Measurements from ENCODE around the gene ALG3. TPM values are rescaled to one million over a fixed set of nuclear protein-coding genes. Genes with fewer than 3 reads are reported as not detected.
A peak's percentile ranks its signal among the peaks of the same experiment; 100 is the strongest.

The ALG3 gene
- total RNA-seq, 1 donor from 2014 or later = 30.1 TPM

GRCh38 chr3:184242297-184242685 is 6.5 kb downstream of the ALG3 start:
- H3K4me1 ChIP-seq = peaks cover 1% of the 10 kb centered on the region
- no peak for TF ChIP-seq CTCF (IDR thresholded peaks at IDR 0.05)
- H3K9me3 ChIP-seq = no peaks in the 10 kb centered on the region
- DNase-seq (peak; percentile 24), ATAC-seq (no peak)
- H3K4me3 ChIP-seq = no peak overlapping the region
- H3K27ac ChIP-seq = no peak overlapping the region
- H3K36me3 ChIP-seq = peaks cover 38% of the 10 kb centered on the region
- H3K27me3 ChIP-seq (ENCODE audit: low read depth) = peaks cover 6% of the 10 kb centered on the region
- intact Hi-C loops (cut with DNase I) = no loop called here

- Histone ChIP-seq H3K9me3 (no peaks in the 10 kb centered on the region), H3K27me3 (ENCODE audit: low read depth) (peaks cover 11% of the 10 kb centered on the region), H3K4me3 (peak overlapping the region; percentile 17), H3K4me1 (no peaks in the 10 kb centered on the region), H3K36me3 (peaks cover 38% of the 10 kb centered on the region), H3K27ac (no peak overlapping the region)
- peak; percentile 53 for TF ChIP-seq CTCF (IDR thresholded peaks at IDR 0.05)
- DNase-seq (peak; percentile 74), ATAC-seq (peak; percentile 88 to 91)
- intact Hi-C loops (cut with DNase I) = no loop called here
Observed at GRCh38 chr3:184241447-184242296, 7.1 kb downstream of the ALG3 start.

DNA sequence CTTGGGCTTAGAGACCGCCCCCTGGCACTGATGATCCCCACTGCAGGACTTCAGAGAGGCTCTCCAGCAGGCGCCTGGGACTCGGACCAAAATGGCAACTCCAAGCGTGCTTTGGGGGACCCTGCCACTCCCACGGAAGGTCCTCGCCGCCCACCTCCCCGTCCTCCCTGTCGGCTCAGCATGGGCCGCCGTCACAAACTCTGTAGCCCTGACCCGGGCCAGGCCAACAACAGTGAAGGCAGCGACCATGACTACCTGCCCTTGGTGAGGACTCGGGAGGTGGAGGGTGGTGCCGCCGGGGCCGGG is 7.7 kb downstream of the ALG3 start:
- TF ChIP-seq CTCF (IDR thresholded peaks at IDR 0.05) = no peak
- ATAC-seq = no peak
- Histone ChIP-seq H3K4me3 (no peak overlapping the region), H3K9me3 (no peaks in the 10 kb centered on the region), H3K27me3 (ENCODE audit: low read depth) (peaks cover 16% of the 10 kb centered on the region), H3K27ac (no peak overlapping the region), H3K36me3 (peaks cover 38% of the 10 kb centered on the region), H3K4me1 (no peaks in the 10 kb centered on the region)
- intact Hi-C loops (cut with DNase I) = no loop called here
- DNase-seq = peak; percentile 45

- no peak for TF ChIP-seq CTCF (IDR thresholded peaks at IDR 0.05)
- peaks cover 37% of the 10 kb centered on the region for H3K36me3 ChIP-seq
- no peak overlapping the region for H3K27ac ChIP-seq
- H3K9me3 ChIP-seq = no peaks in the 10 kb centered on the region
- peaks cover 16% of the 10 kb centered on the region for H3K27me3 ChIP-seq (ENCODE audit: low read depth)
- no peak overlapping the region for H3K4me3 ChIP-seq
- peak; percentile 43 for DNase-seq
- no peak for ATAC-seq
- intact Hi-C loops (cut with DNase I) = no loop called here
- no peaks in the 10 kb centered on the region for H3K4me1 ChIP-seq
Observed at GRCh38 chr3:184240384-184241140, 8.2 kb downstream of the ALG3 start.

GRCh38 chr3:184239708-184240107 is 9.1 kb downstream of the ALG3 start:
- Histone ChIP-seq H3K36me3 (peaks cover 29% of the 10 kb centered on the region), H3K27ac (no peak overlapping the region)
- DNase-seq = peak; percentile 19

More at GRCh38 chr3:184239708-184240107, 9.1 kb downstream of the ALG3 start:
- TF ChIP-seq CTCF (IDR thresholded peaks at IDR 0.05) = no peak
- Histone ChIP-seq H3K27me3 (ENCODE audit: low read depth) (peaks cover 16% of the 10 kb centered on the region), H3K4me1 (no peaks in the 10 kb centered on the region), H3K4me3 (no peak overlapping the region), H3K9me3 (no peaks in the 10 kb centered on the region)
- intact Hi-C loops (cut with DNase I) = no loop called here
- no peak for ATAC-seq

Data from lower lobe of right lung (tissue), 2 donors.